ENCODE data around the gene RETREG3.
"Not testable (repeated sequence)": the region's sequence is repeated elsewhere in the genome, so short reads cannot be mapped to it uniquely, and the experiment has no call there.

Gene RETREG3

DNA sequence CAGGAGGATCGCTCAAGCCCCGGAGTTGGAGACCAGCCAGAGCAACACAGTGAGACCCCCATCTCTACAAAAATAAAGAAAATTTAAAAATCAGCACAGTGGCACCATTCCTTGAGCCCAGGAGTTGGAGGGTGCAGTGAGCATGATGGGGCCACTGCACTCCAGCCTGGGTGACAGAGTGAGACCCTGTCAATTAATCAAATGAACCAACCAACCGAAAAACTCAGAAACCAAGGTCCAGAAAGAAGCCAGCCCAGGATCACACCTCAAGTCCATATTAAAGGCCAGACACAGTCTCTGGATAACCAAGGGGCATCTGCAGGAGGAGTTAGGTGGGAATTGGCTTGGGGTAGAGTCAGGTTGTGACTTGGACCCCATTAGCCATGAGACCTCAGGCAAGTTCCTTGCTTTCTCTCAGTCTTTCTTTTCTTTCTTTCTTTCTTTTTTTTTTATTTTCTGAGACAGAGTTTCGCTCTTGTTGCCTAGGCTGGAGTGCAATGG, 54.0 kb downstream of the RETREG3 start:
- peak overlapping the region; percentile 85 for H3K4me3 ChIP-seq (ENCODE audit: low read depth, low read length)
- TF ChIP-seq CTCF (conservative IDR thresholded peaks at IDR 0.05; ENCODE audit: low read depth, low read length) = no peak
- no peak for DNase-seq (ENCODE audit: low read depth)

DNA sequence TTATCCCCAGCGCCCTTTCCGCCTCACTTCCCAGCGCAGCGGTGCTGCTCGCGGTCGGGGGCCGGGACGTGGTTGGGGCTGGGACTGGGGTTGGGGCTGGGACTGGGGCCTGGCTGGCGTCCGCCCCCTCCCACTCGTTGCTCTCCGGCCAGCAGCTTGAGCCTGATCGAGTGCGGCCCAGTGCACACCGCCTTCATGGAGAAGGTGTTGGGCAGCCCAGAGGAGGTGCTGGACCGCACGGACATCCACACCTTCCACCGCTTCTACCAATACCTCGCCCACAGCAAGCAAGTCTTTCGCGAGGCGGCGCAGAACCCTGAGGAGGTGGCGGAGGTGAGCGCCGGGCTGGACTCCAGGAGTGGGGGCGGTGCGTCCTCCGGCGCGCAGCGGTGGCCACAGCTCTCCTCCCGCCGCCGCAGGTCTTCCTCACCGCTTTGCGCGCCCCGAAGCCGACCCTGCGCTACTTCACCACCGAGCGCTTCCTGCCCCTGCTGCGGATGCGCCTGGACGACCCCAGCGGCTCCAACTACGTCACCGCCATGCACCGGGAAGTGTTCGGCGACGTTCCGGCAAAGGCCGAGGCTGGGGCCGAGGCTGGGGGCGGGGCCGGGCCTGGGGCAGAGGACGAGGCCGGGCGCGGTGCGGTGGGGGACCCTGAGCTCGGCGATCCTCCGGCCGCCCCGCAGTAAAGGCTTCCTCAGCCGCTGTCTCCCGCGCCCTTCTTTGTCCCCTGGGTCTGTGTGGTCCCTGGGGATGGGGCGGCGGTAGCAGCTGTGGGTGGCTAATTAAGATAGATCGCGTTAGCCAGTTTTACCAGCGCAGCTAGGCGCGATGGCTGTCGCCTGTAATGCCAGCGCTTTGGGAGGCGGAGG, 54.7 kb downstream of the RETREG3 start:
- no peak for TF ChIP-seq CTCF (conservative IDR thresholded peaks at IDR 0.05; ENCODE audit: low read depth, low read length)
- DNase-seq (ENCODE audit: low read depth) = peak; percentile 82
- peak overlapping the region; percentile 85 for H3K4me3 ChIP-seq (ENCODE audit: low read depth, low read length)

GRCh38 chr17:42553866-42554249, 55.3 kb downstream of the RETREG3 start:
- H3K4me3 ChIP-seq (ENCODE audit: low read depth, low read length) = peak overlapping the region; percentile 85
- no peak for TF ChIP-seq CTCF (conservative IDR thresholded peaks at IDR 0.05; ENCODE audit: low read depth, low read length)
- DNase-seq (ENCODE audit: low read depth) = no peak

DNA sequence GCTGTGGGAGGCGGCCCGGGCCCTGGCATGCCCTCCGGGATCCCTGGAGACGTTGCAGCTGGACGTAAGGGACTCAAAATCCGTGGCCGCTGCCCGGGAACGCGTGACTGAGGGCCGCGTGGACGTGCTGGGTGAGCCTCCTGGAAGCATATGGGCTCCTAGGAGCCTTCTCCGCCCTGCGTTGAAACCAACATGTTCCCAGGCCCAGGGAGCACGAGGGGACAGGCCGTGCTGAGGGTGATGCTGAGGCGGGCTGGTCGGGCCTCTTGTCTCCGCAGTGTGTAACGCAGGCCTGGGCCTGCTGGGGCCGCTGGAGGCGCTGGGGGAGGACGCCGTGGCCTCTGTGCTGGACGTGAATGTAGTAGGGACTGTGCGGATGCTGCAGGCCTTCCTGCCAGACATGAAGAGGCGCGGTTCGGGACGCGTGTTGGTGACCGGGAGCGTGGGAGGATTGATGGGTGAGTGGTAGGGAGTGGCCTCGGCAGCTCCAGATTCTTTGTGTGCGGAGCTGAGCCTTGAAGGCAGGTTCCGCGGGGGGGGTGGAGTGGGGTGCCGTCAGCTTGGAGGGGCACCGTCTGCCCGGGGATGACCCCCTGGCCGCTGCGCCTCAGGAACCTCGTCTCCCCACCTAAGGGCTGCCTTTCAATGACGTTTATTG, 55.9 kb downstream of the RETREG3 start:
- DNase-seq (ENCODE audit: low read depth) = no peak
- TF ChIP-seq CTCF (conservative IDR thresholded peaks at IDR 0.05; ENCODE audit: low read depth, low read length) = no peak
- no peak overlapping the region for H3K4me3 ChIP-seq (ENCODE audit: low read depth, low read length)

DNA sequence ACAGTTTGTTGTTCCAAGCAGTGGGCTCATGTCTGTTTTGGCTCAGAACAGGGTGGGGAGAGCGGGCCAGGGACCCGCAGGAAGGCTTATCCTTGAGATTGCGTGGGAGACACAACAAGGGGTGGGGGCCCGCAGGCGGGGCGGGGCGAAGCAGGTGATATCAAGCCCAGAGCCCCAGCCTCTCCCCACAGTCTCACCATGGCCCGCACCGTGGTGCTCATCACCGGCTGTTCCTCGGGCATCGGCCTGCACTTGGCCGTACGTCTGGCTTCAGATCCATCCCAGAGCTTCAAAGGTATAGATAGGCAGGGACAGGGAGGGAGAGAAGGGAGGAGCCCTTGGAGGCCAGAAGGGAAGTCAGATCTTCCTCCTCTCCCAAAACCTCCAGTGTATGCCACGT, 56.4 kb downstream of the RETREG3 start, which contains the start of gene HSD17B1:
HSD17B1 (plus strand) TSS at position 188 of the 400 bp plus-strand sequence; CDS start at position 199, 11 bp downstream.
- peak within 1 kb of the TSS; percentile 85 for H3K4me3 ChIP-seq (ENCODE audit: low read depth, low read length)
- not testable (repeated sequence) for DNase-seq (ENCODE audit: low read depth)

- TF ChIP-seq CTCF (conservative IDR thresholded peaks at IDR 0.05; ENCODE audit: low read depth, low read length) = no peak
- no peak overlapping the region for H3K4me3 ChIP-seq (ENCODE audit: low read depth, low read length)
- DNase-seq (ENCODE audit: low read depth) = no peak
Measured at GRCh38 chr17:42548993-42549755, 60.0 kb downstream of the RETREG3 start.
